Subcutaneous abdominal adipose tissue (tissue), 5 donors: Measurements from ENCODE around the gene DCTPP1.
A peak's percentile ranks its signal among the peaks of the same experiment; 100 is the strongest.

Source experiments
- H3K27ac ChIP-seq: one replicate; pipeline ENCODE4 v1.7.0; 2013; ENCODE audit warnings: low read depth, mild to moderate bottlenecking, inconsistent platforms, low read length, moderate library complexity
- H3K27me3 ChIP-seq, 5 donors: one replicate each; pipeline ENCODE4 v1.7.0; 2013; ENCODE audit warnings: low read length in 5 of 5, inconsistent platforms in 1 of 5; ENCODE audit not compliant: control insufficient read depth in 5 of 5, insufficient read depth in 4 of 5
- H3K36me3 ChIP-seq, 5 donors: one replicate each; pipeline ENCODE4 v1.7.0; 2013; ENCODE audit warnings: low read length in 5 of 5; ENCODE audit not compliant: control insufficient read depth in 5 of 5, insufficient read depth in 5 of 5
- H3K4me1 ChIP-seq, 5 donors: one replicate each; pipeline ENCODE4 v1.7.0; 2013; ENCODE audit warnings: low read length in 5 of 5, mild to moderate bottlenecking in 3 of 5, moderate library complexity in 1 of 5; ENCODE audit not compliant: control insufficient read depth in 5 of 5, insufficient read depth in 5 of 5
- H3K4me3 ChIP-seq, 5 donors: one replicate each; pipeline ENCODE4 v1.7.0; 2013; ENCODE audit warnings: low read length in 5 of 5, low read depth in 1 of 5
- H3K9ac ChIP-seq, 5 donors: one replicate each; pipeline ENCODE4 v1.7.0; 2013; ENCODE audit warnings: low read length in 5 of 5, mild to moderate bottlenecking in 4 of 5, moderate library complexity in 3 of 5
- H3K9me3 ChIP-seq, 5 donors: one replicate each; pipeline ENCODE4 v1.7.0; 2013; ENCODE audit warnings: low read length in 5 of 5; ENCODE audit not compliant: control insufficient read depth in 5 of 5
- donor health status: healthy.
- donor health status: healthy.
- donor health status: healthy.
- donor health status: healthy.
- donor health status: healthy.

Gene DCTPP1

GRCh38 chr16:30416047-30416603, 13.7 kb downstream of the DCTPP1 start:
- no peak overlapping the region for H3K27ac ChIP-seq
- H3K4me3 ChIP-seq: no peak overlapping the region
- no peaks in the 10 kb centered on the region for H3K9me3 ChIP-seq
- peaks cover 0 to 18% (median 11%) of the 10 kb centered on the region in 5 donors for H3K4me1 ChIP-seq
- H3K36me3 ChIP-seq: peaks cover 0 to 22% (median 11%) of the 10 kb centered on the region in 5 donors
- H3K27me3 ChIP-seq: no peaks in the 10 kb centered on the region
- no peak overlapping the region for H3K9ac ChIP-seq

- H3K4me1 ChIP-seq: peaks cover 0 to 25% (median 21%) of the 10 kb centered on the region in 5 donors
- H3K4me3 ChIP-seq: no peak overlapping the region
- no peaks in the 10 kb centered on the region for H3K27me3 ChIP-seq
- peaks cover 0 to 18% (median 11%) of the 10 kb centered on the region in 5 donors for H3K36me3 ChIP-seq
- no peaks in the 10 kb centered on the region for H3K9me3 ChIP-seq
- no peak overlapping the region for H3K27ac ChIP-seq
- peak overlapping the region in 1 of 5 donors; percentile 10 for H3K9ac ChIP-seq
These were observed 15.7 kb downstream of the DCTPP1 start for GRCh38 chr16:30414159-30414558.

GRCh38 chr16:30413112-30413806, 16.6 kb downstream of the DCTPP1 start:
- Histone ChIP-seq H3K27me3 (no peaks in the 10 kb centered on the region), H3K9ac (no peak overlapping the region), H3K9me3 (no peaks in the 10 kb centered on the region), H3K27ac (no peak overlapping the region), H3K4me1 (peaks cover 1 to 27% (median 25%) of the 10 kb centered on the region in 5 donors), H3K36me3 (peaks cover 0 to 18% (median 11%) of the 10 kb centered on the region in 5 donors), H3K4me3 (no peak overlapping the region)

- H3K4me1 ChIP-seq: peaks cover 4 to 27% (median 24%) of the 10 kb centered on the region in 5 donors
- no peaks in the 10 kb centered on the region for H3K9me3 ChIP-seq
- no peaks in the 10 kb centered on the region for H3K27me3 ChIP-seq
- no peak overlapping the region for H3K9ac ChIP-seq
- H3K4me3 ChIP-seq: peak overlapping the region in 2 of 5 donors; percentile 2 to 8
- no peak overlapping the region for H3K27ac ChIP-seq
- peaks cover 0 to 18% (median 11%) of the 10 kb centered on the region in 5 donors for H3K36me3 ChIP-seq
These were observed 20.4 kb downstream of the DCTPP1 start for GRCh38 chr16:30409125-30410060.

- Histone ChIP-seq H3K4me1 (peaks cover 4 to 27% (median 24%) of the 10 kb centered on the region in 5 donors), H3K9me3 (no peaks in the 10 kb centered on the region), H3K9ac (peak overlapping the region in 4 of 5 donors; percentile 73 to 89 (median 80)), H3K27me3 (no peaks in the 10 kb centered on the region), H3K4me3 (peak overlapping the region in 4 of 5 donors; percentile 58 to 77 (median 64)), H3K36me3 (peaks cover 0 to 11% (median 5%) of the 10 kb centered on the region in 5 donors), H3K27ac (peak overlapping the region; percentile 63)
These were observed 21.9 kb downstream of the DCTPP1 start for GRCh38 chr16:30407804-30408534.

- no peaks in the 10 kb centered on the region for H3K9me3 ChIP-seq
- H3K27ac ChIP-seq: peak within 1 kb of the TSS; percentile 63
- H3K4me3 ChIP-seq: peak within 1 kb of the TSS; percentile 59 to 77 (median 68)
- H3K9ac ChIP-seq: peak within 1 kb of the TSS in 4 of 5 donors; percentile 73 to 89 (median 80)
- H3K4me1 ChIP-seq: peaks cover 4 to 27% (median 24%) of the 10 kb centered on the region in 5 donors
- H3K36me3 ChIP-seq: peaks cover 0 to 9% (median 5%) of the 10 kb centered on the region in 5 donors
- no peaks in the 10 kb centered on the region for H3K27me3 ChIP-seq
These were observed 22.6 kb downstream of the DCTPP1 start, which contains the start of gene ZNF771 for GRCh38 chr16:30407102-30407803. ZNF771 (plus strand) TSS chr16:30407606; CDS start chr16:30408054, 448 bp downstream.

- Histone ChIP-seq H3K4me1 (peaks cover 4 to 27% (median 24%) of the 10 kb centered on the region in 5 donors), H3K9me3 (no peaks in the 10 kb centered on the region), H3K9ac (peak overlapping the region in 4 of 5 donors; percentile 68 to 85 (median 77)), H3K4me3 (peak overlapping the region; percentile 59 to 77 (median 68)), H3K27ac (peak overlapping the region; percentile 63), H3K27me3 (no peaks in the 10 kb centered on the region), H3K36me3 (peaks cover 0 to 5% (median 5%) of the 10 kb centered on the region in 5 donors)
These were observed 23.1 kb downstream of the DCTPP1 start for GRCh38 chr16:30406795-30407101.

- Histone ChIP-seq H3K27me3 (no peaks in the 10 kb centered on the region), H3K27ac (no peak overlapping the region), H3K4me1 (peaks cover 4 to 19% (median 17%) of the 10 kb centered on the region in 5 donors), H3K36me3 (peaks cover 0 to 16% (median 10%) of the 10 kb centered on the region in 5 donors), H3K9ac (no peak overlapping the region), H3K4me3 (no peak overlapping the region), H3K9me3 (no peaks in the 10 kb centered on the region)
These were observed 27.9 kb downstream of the DCTPP1 start for GRCh38 chr16:30401768-30402425.
